ENCODE results near the gene HADHB. TPM values are rescaled to one million over a fixed set of nuclear protein-coding genes. Genes with fewer than 3 reads are reported as not detected.
"Not testable (repeated sequence)": the region's sequence is repeated elsewhere in the genome, so short reads cannot be mapped to it uniquely, and the experiment has no call there.

HADHB gene
- total RNA-seq, 1 donor from 2014 or later: 96.8 TPM

GRCh38 chr2:26317377-26318105 is 72.8 kb downstream of the HADHB start:
- no peak for TF ChIP-seq CTCF (IDR thresholded peaks at IDR 0.05)
- Mint-ChIP-seq H3K27ac (ENCODE audit: unreplicated experiment) (no peak overlapping the region), H3K9me3 (ENCODE audit: low read depth) (no peaks in the 10 kb centered on the region), H3K4me1 (ENCODE audit: low read depth) (no peaks in the 10 kb centered on the region), H3K36me3 (ENCODE audit: low read depth) (no peaks in the 10 kb centered on the region), H3K27me3 (ENCODE audit: low read depth) (peaks cover 25% of the 10 kb centered on the region), H3K4me3 (ENCODE audit: unreplicated experiment) (no peak overlapping the region)
- DNase-seq (ENCODE audit: low spot score): no peak

GRCh38 chr2:26318950-26319349 is 74.2 kb downstream of the HADHB start:
- Mint-ChIP-seq H3K9me3 (ENCODE audit: low read depth) (no peaks in the 10 kb centered on the region), H3K27me3 (ENCODE audit: low read depth) (peaks cover 25% of the 10 kb centered on the region), H3K27ac (ENCODE audit: unreplicated experiment) (no peak overlapping the region), H3K36me3 (ENCODE audit: low read depth) (no peaks in the 10 kb centered on the region), H3K4me1 (ENCODE audit: low read depth) (no peaks in the 10 kb centered on the region), H3K4me3 (ENCODE audit: unreplicated experiment) (no peak overlapping the region)
- no peak for DNase-seq (ENCODE audit: low spot score)
- no peak for TF ChIP-seq CTCF (IDR thresholded peaks at IDR 0.05)

GRCh38 chr2:26324479-26324878 is 79.7 kb downstream of the HADHB start:
- H3K4me1 Mint-ChIP-seq (ENCODE audit: low read depth); DNase-seq (ENCODE audit: low spot score); H3K4me3 Mint-ChIP-seq (ENCODE audit: unreplicated experiment); H3K36me3 Mint-ChIP-seq (ENCODE audit: low read depth); H3K9me3 Mint-ChIP-seq (ENCODE audit: low read depth); H3K27me3 Mint-ChIP-seq (ENCODE audit: low read depth); H3K27ac Mint-ChIP-seq (ENCODE audit: unreplicated experiment): not testable (repeated sequence)

- Mint-ChIP-seq H3K4me3 (ENCODE audit: unreplicated experiment) (no peak overlapping the region), H3K27me3 (ENCODE audit: low read depth) (peaks cover 6% of the 10 kb centered on the region), H3K27ac (ENCODE audit: unreplicated experiment) (no peak overlapping the region), H3K4me1 (ENCODE audit: low read depth) (peaks cover 3% of the 10 kb centered on the region), H3K9me3 (ENCODE audit: low read depth) (no peaks in the 10 kb centered on the region), H3K36me3 (ENCODE audit: low read depth) (no peaks in the 10 kb centered on the region)
- DNase-seq (ENCODE audit: low spot score): no peak
- no peak for TF ChIP-seq CTCF (IDR thresholded peaks at IDR 0.05)
Measured at GRCh38 chr2:26324903-26325302, 80.2 kb downstream of the HADHB start.

GRCh38 chr2:26325851-26326250 is 81.1 kb downstream of the HADHB start:
- no peak overlapping the region for H3K4me3 Mint-ChIP-seq (ENCODE audit: unreplicated experiment)
- no peak for DNase-seq (ENCODE audit: low spot score)
- no peaks in the 10 kb centered on the region for H3K36me3 Mint-ChIP-seq (ENCODE audit: low read depth)
- H3K4me1 Mint-ChIP-seq (ENCODE audit: low read depth): peaks cover 6% of the 10 kb centered on the region
- TF ChIP-seq CTCF (IDR thresholded peaks at IDR 0.05): no peak
- no peaks in the 10 kb centered on the region for H3K9me3 Mint-ChIP-seq (ENCODE audit: low read depth)
- H3K27ac Mint-ChIP-seq (ENCODE audit: unreplicated experiment): no peak overlapping the region
- peaks cover 6% of the 10 kb centered on the region for H3K27me3 Mint-ChIP-seq (ENCODE audit: low read depth)

- Mint-ChIP-seq H3K4me1 (ENCODE audit: low read depth) (peaks cover 6% of the 10 kb centered on the region), H3K27me3 (ENCODE audit: low read depth) (no peaks in the 10 kb centered on the region), H3K9me3 (ENCODE audit: low read depth) (no peaks in the 10 kb centered on the region), H3K36me3 (ENCODE audit: low read depth) (no peaks in the 10 kb centered on the region), H3K27ac (ENCODE audit: unreplicated experiment) (no peak overlapping the region), H3K4me3 (ENCODE audit: unreplicated experiment) (no peak overlapping the region)
- DNase-seq (ENCODE audit: low spot score): no peak
- no peak for TF ChIP-seq CTCF (IDR thresholded peaks at IDR 0.05)
Measured at GRCh38 chr2:26326514-26326913, 81.8 kb downstream of the HADHB start.

All from chondrocyte (in vitro differentiated cells).